Mesenchymal stem cell (in vitro differentiated cells and primary cell): ENCODE measurements around the gene SMIM35.
A peak's percentile ranks its signal among the peaks of the same experiment; 100 is the strongest.

Experiments
- DNase-seq: peaks from one replicate; pipeline ENCODE4 v3.0.0-alpha.2; 2013
- H2AFZ ChIP-seq: one replicate; pipeline ENCODE4 v1.6.1; 2013; ENCODE audit warnings: low read depth, mild to moderate bottlenecking, control low read depth, inconsistent platforms, low read length, moderate library complexity
- H2AK5ac ChIP-seq: 2 replicates; pipeline ENCODE4 v1.6.1; 2013; ENCODE audit warnings: low read length, moderate library complexity, mild to moderate bottlenecking, inconsistent platforms; ENCODE audit not compliant: severe bottlenecking
- H2BK120ac ChIP-seq: one replicate; pipeline ENCODE4 v1.6.1; 2013; ENCODE audit warnings: low read depth, mild to moderate bottlenecking, inconsistent platforms, low read length, moderate library complexity
- H2BK12ac ChIP-seq, 2 experiments: one replicate each; pipeline ENCODE4 v1.6.1; 2013; ENCODE audit warnings: inconsistent platforms in 2 of 2, low read length in 2 of 2, mild to moderate bottlenecking in 2 of 2, moderate library complexity in 2 of 2, control low read depth in 1 of 2
- H2BK15ac ChIP-seq: one replicate; pipeline ENCODE4 v1.6.1; 2013; ENCODE audit warnings: mild to moderate bottlenecking, low read depth, inconsistent platforms; ENCODE audit not compliant: poor library complexity, severe bottlenecking
- H2BK5ac ChIP-seq: 2 replicates; pipeline ENCODE4 v1.6.1; 2013; ENCODE audit warnings: low read depth, mild to moderate bottlenecking, low read length, control low read depth, inconsistent platforms; ENCODE audit not compliant: poor library complexity, severe bottlenecking
- H3K14ac ChIP-seq, 2 experiments: one replicate each; pipeline ENCODE4 v1.6.1; 2013; ENCODE audit warnings: inconsistent platforms in 2 of 2, low read length in 2 of 2, control low read depth in 1 of 2, mild to moderate bottlenecking in 1 of 2, moderate library complexity in 1 of 2
- H3K18ac ChIP-seq, 2 experiments: one replicate each; pipeline ENCODE4 v1.6.1; 2013; ENCODE audit warnings: inconsistent platforms in 2 of 2, low read length in 2 of 2, control low read depth in 1 of 2, low read depth in 1 of 2, mild to moderate bottlenecking in 1 of 2
- H3K23ac ChIP-seq, 2 experiments: one replicate each; pipeline ENCODE4 v1.6.1; 2013; ENCODE audit warnings: inconsistent platforms in 2 of 2, low read length in 2 of 2, mild to moderate bottlenecking in 2 of 2, moderate library complexity in 2 of 2, control low read depth in 1 of 2
- H3K27ac ChIP-seq: 2 replicates; pipeline ENCODE4 v1.5.1; 2013; ENCODE audit warnings: mild to moderate bottlenecking, moderate library complexity, low read length, control low read depth, inconsistent platforms; ENCODE audit not compliant: poor library complexity, severe bottlenecking
- H3K27me3 ChIP-seq, 2 experiments: 2 replicates each; pipeline versions ENCODE4 v1.6.1 to v1.7.0; 2013; ENCODE audit warnings: low read length in 2 of 2, mild to moderate bottlenecking in 2 of 2, moderate library complexity in 2 of 2, control low read depth in 1 of 2, inconsistent platforms in 1 of 2; ENCODE audit not compliant: control insufficient read depth in 1 of 2, insufficient read depth in 1 of 2
- H3K36me3 ChIP-seq, 2 experiments: 2 replicates each; pipeline versions ENCODE4 v1.6.1 to v1.7.0; 2013; ENCODE audit warnings: low read length in 2 of 2, control low read depth in 1 of 2, inconsistent platforms in 1 of 2, low read depth in 1 of 2, mild to moderate bottlenecking in 1 of 2; ENCODE audit not compliant: insufficient read depth in 2 of 2, control insufficient read depth in 1 of 2
- H3K4ac ChIP-seq, 2 experiments: one replicate each; pipeline ENCODE4 v1.6.1; 2013; ENCODE audit warnings: inconsistent platforms in 2 of 2, low read length in 2 of 2, mild to moderate bottlenecking in 2 of 2, moderate library complexity in 2 of 2, control low read depth in 1 of 2, low read depth in 1 of 2
- H3K4me1 ChIP-seq: 2 replicates; pipeline ENCODE4 v1.6.1; 2013; ENCODE audit warnings: low read depth, low read length, control low read depth; ENCODE audit not compliant: control insufficient read depth, insufficient read depth
- H3K4me2 ChIP-seq: 2 replicates; pipeline ENCODE4 v1.6.1; 2013; ENCODE audit warnings: low read length, mild to moderate bottlenecking, inconsistent platforms; ENCODE audit not compliant: poor library complexity, severe bottlenecking
- H3K4me3 ChIP-seq, 2 experiments: 2 replicates each; pipeline versions ENCODE4 v1.5.1 to v1.7.0; 2013; ENCODE audit warnings: low read length in 2 of 2, mild to moderate bottlenecking in 2 of 2, control low read depth in 1 of 2, low read depth in 1 of 2; ENCODE audit not compliant: insufficient read depth in 1 of 2
- H3K79me1 ChIP-seq: replicated peaks from 2 replicates; pipeline ENCODE4 v1.6.1; 2013; ENCODE audit warnings: mild to moderate bottlenecking, control low read depth, low read length, inconsistent platforms; ENCODE audit not compliant: poor library complexity, severe bottlenecking
- H3K9ac ChIP-seq: 2 replicates; pipeline ENCODE4 v1.7.0; 2013; ENCODE audit warnings: mild to moderate bottlenecking, low read length, moderate library complexity
- H3K9me3 ChIP-seq: 2 replicates; pipeline ENCODE4 v1.7.0; 2013; ENCODE audit warnings: mild to moderate bottlenecking, low read length; ENCODE audit not compliant: control insufficient read depth
- H4K8ac ChIP-seq: one replicate; pipeline ENCODE4 v1.6.1; 2013; ENCODE audit warnings: inconsistent platforms, mild to moderate bottlenecking, low read length, moderate library complexity
- H4K91ac ChIP-seq: one replicate; pipeline ENCODE4 v1.6.1; 2013; ENCODE audit warnings: mild to moderate bottlenecking, low read length, inconsistent platforms
- WGBS: methylation state at CpG from one replicate; pipeline ENCODE4 v1.1.7; 2013; ENCODE audit warnings: mixed read lengths; 5-methylcytosine and 5-hydroxymethylcytosine counted together

The SMIM35 gene

GRCh38 chr11:118000067-118000849 is 86.5 kb downstream of the SMIM35 start:
- Histone ChIP-seq H2BK15ac (peak overlapping the region; percentile 19), H4K8ac (no peak overlapping the region), H3K27ac (no peak overlapping the region), H3K23ac (no peak overlapping the region), H3K18ac (no peak overlapping the region), H3K9ac (no peak overlapping the region), H3K4me2 (no peak overlapping the region), H2BK120ac (no peak overlapping the region), H2BK5ac (no peak overlapping the region), H3K36me3 (no peaks in the 10 kb centered on the region), H3K4ac (no peak overlapping the region), H3K9me3 (no peaks in the 10 kb centered on the region), H2BK12ac (no peak overlapping the region), H2AK5ac (no peak overlapping the region), H4K91ac (no peak overlapping the region), H3K4me3 (no peak overlapping the region), H2AFZ (no peak overlapping the region), H3K79me1 (no peaks in the 10 kb centered on the region), H3K4me1 (no peaks in the 10 kb centered on the region), H3K27me3 (peaks cover 21 to 36% of the 10 kb centered on the region in 2 experiments), H3K14ac (no peak overlapping the region)
- no peak for DNase-seq
- WGBS = 78% methylated on average over 3 of the region's 4 CpGs

DNA sequence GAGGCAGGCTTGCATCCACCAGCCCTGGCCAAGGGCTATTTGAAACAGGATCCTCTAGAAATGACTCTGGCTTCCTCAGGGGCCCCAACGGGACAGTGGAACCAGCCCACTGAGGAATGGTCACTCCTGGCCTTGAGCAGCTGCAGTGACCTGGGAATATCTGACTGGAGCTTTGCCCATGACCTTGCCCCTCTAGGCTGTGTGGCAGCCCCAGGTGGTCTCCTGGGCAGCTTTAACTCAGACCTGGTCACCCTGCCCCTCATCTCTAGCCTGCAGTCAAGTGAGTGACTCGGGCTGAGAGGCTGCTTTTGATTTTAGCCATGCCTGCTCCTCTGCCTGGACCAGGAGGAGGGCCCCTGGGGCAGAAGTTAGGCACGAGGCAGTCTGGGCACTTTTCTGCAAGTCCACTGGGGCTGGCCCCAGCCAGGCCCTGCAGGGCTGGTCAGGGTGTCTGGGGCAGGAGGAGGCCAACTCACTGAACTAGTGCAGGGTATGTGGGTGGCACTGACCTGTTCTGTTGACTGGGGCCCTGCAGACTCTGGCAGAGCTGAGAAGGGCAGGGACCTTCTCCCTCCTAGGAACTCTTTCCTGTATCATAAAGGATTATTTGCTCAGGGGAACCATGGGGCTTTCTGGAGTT is 87.3 kb downstream of the SMIM35 start:
- no peak overlapping the region for H2BK15ac ChIP-seq
- H2AK5ac ChIP-seq = no peak overlapping the region
- H3K79me1 ChIP-seq = no peaks in the 10 kb centered on the region

GRCh38 chr11:117998664-117999353 is 88.0 kb downstream of the SMIM35 start:
- H3K9ac ChIP-seq = no peak overlapping the region
- 79% methylated on average over 10 of the region's 10 CpGs for WGBS
- H3K14ac ChIP-seq = no peak overlapping the region

More for the DNA sequence above, 87.3 kb downstream of the SMIM35 start:
- no peak for DNase-seq
- 69% methylated on average over 3 of the region's 3 CpGs for WGBS
- Histone ChIP-seq H3K27me3 (peaks cover 13 to 29% of the 10 kb centered on the region in 2 experiments), H3K23ac (no peak overlapping the region), H3K18ac (no peak overlapping the region), H3K4me3 (no peak overlapping the region), H3K27ac (no peak overlapping the region), H2AFZ (no peak overlapping the region), H3K9me3 (no peaks in the 10 kb centered on the region), H4K91ac (no peak overlapping the region), H3K14ac (no peak overlapping the region), H3K36me3 (no peaks in the 10 kb centered on the region), H3K4me2 (no peak overlapping the region), H4K8ac (no peak overlapping the region), H2BK12ac (no peak overlapping the region), H3K9ac (no peak overlapping the region), H3K4ac (no peak overlapping the region), H3K4me1 (no peaks in the 10 kb centered on the region), H2BK120ac (no peak overlapping the region), H2BK5ac (no peak overlapping the region)

More at GRCh38 chr11:117998664-117999353, 88.0 kb downstream of the SMIM35 start:
- no peak overlapping the region for H4K91ac ChIP-seq
- H3K4me1 ChIP-seq = peaks cover 2% of the 10 kb centered on the region
- no peak overlapping the region for H3K4me2 ChIP-seq
- H3K36me3 ChIP-seq = no peaks in the 10 kb centered on the region
- H3K18ac ChIP-seq = no peak overlapping the region
- peaks cover 11 to 24% of the 10 kb centered on the region in 2 experiments for H3K27me3 ChIP-seq
- no peak overlapping the region for H3K4ac ChIP-seq
- no peak overlapping the region for H2AFZ ChIP-seq
- no peak overlapping the region for H2BK120ac ChIP-seq
- no peaks in the 10 kb centered on the region for H3K9me3 ChIP-seq
- no peak overlapping the region for H2BK5ac ChIP-seq
- H2AK5ac ChIP-seq = no peak overlapping the region
- H3K27ac ChIP-seq = no peak overlapping the region
- no peak overlapping the region for H2BK12ac ChIP-seq
- no peaks in the 10 kb centered on the region for H3K79me1 ChIP-seq
- no peak overlapping the region for H4K8ac ChIP-seq
- H3K23ac ChIP-seq = no peak overlapping the region
- no peak overlapping the region for H2BK15ac ChIP-seq
- no peak overlapping the region for H3K4me3 ChIP-seq
- DNase-seq = no peak
